Measurements from ENCODE around the gene UGCG.
"Not testable (repeated sequence)": the region's sequence is repeated elsewhere in the genome, so short reads cannot be mapped to it uniquely, and the experiment has no call there.

UGCG gene

DNA sequence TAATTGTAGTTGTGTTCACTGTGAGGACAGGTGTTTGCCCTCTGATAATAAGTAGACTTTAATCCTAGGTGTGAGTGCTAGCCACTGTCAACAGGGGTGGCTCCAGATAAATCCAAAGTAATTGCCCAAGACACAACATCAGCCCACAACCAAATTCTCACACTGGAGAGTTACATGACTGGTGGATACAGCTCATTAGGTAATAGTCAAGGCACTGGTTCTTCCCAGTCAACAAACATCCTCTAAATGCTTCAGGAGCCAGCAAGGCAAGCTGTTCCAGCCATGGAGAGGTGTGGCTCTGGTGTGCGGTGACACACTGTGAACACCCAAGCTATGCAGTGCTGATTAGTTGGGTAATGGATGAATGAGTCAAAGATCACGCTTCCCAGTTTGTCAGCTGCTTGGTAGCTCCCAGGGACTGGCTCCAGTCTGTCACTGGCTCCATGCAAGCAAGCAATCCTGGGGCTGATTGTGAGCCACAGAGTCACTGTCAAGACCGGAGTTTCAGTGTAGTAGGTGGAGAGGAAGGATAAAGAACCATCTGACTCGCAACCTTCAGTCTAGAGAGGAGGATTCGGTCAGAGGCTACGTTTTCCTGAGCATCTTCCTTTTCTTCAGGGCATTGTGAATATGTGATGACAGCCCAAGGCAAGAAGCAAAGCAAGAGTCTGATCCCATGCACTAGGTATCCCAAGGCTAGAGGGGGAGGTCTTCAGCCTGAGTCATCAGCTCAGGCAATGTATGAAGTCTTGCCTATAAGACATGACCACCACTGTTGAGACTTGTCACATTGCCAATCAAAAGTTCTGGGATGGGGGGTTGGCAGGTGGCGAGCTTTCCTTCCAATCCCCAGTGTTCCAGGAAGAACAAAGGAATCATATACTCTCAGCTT is 63.1 kb downstream of the UGCG start:
- Histone ChIP-seq H3K4me1 (ENCODE audit: control insufficient read depth, insufficient read depth, low read length, poor library complexity, severe bottlenecking) (no peaks in the 10 kb centered on the region), H3K27me3 (replicated peaks; ENCODE audit: control insufficient read depth, insufficient read depth, low read length, poor library complexity, severe bottlenecking) (no peaks in the 10 kb centered on the region), H3K4me3 (ENCODE audit: insufficient read depth, low read depth, low read length, poor library complexity, severe bottlenecking) (no peak overlapping the region), H3K36me3 (ENCODE audit: control insufficient read depth, insufficient read depth, low read length) (no peaks in the 10 kb centered on the region), H3K9me3 (ENCODE audit: control insufficient read depth, low read length) (no peaks in the 10 kb centered on the region), H3K27ac (ENCODE audit: insufficient read depth, low read length, poor library complexity, severe bottlenecking) (no peak overlapping the region)
- DNase-seq = no peak

DNA sequence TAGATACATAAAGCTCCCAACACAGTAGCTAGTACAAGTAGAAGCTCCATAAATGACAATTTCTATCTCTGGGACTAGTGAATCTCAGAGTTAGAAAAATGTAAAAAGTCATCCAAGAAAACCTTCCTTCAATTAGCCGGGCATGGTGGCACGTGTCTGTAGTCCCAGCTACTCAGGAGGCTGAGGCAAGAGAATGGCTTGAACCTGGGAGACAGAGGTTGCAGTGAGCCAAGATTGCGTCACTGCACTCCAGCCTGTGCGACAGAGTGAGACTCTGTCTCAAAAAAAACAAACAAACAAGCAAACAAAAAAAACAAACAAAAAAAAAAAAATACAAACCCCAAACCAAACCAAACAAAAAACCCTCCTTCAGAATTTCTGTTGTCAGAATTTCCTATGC is 63.9 kb downstream of the UGCG start:
- H3K9me3 ChIP-seq (ENCODE audit: control insufficient read depth, low read length); H3K36me3 ChIP-seq (ENCODE audit: control insufficient read depth, insufficient read depth, low read length); DNase-seq; H3K4me1 ChIP-seq (ENCODE audit: control insufficient read depth, insufficient read depth, low read length, poor library complexity, severe bottlenecking); H3K4me3 ChIP-seq (ENCODE audit: insufficient read depth, low read depth, low read length, poor library complexity, severe bottlenecking); H3K27ac ChIP-seq (ENCODE audit: insufficient read depth, low read length, poor library complexity, severe bottlenecking); H3K27me3 ChIP-seq (replicated peaks; ENCODE audit: control insufficient read depth, insufficient read depth, low read length, poor library complexity, severe bottlenecking): not testable (repeated sequence)

GRCh38 chr9:111961009-111961408 is 64.4 kb downstream of the UGCG start:
- no peak for DNase-seq
- Histone ChIP-seq H3K27ac (ENCODE audit: insufficient read depth, low read length, poor library complexity, severe bottlenecking) (no peak overlapping the region), H3K9me3 (ENCODE audit: control insufficient read depth, low read length) (no peaks in the 10 kb centered on the region), H3K4me1 (ENCODE audit: control insufficient read depth, insufficient read depth, low read length, poor library complexity, severe bottlenecking) (no peaks in the 10 kb centered on the region), H3K27me3 (replicated peaks; ENCODE audit: control insufficient read depth, insufficient read depth, low read length, poor library complexity, severe bottlenecking) (no peaks in the 10 kb centered on the region), H3K4me3 (ENCODE audit: insufficient read depth, low read depth, low read length, poor library complexity, severe bottlenecking) (no peak overlapping the region), H3K36me3 (ENCODE audit: control insufficient read depth, insufficient read depth, low read length) (no peaks in the 10 kb centered on the region)

DNA sequence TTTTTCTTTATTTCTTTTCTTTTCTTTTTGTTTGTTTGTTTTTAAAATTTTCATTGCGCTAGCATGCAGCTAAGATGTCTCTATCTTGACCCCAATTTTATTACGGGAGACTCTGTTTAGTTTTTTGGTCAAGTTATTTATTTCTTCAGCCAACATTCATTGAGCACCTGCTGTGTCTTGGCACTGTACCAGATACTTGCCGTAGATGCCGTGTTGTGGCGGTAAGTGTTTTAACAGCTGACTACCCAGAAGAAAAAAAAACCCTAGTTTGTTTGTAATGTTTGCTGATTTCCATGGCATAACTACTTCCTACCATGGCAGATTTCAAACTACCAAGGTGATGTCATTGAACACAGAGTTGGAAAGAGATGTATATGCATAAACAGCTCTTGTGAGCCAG is 65.0 kb downstream of the UGCG start:
- Histone ChIP-seq H3K4me1 (ENCODE audit: control insufficient read depth, insufficient read depth, low read length, poor library complexity, severe bottlenecking) (no peaks in the 10 kb centered on the region), H3K27me3 (replicated peaks; ENCODE audit: control insufficient read depth, insufficient read depth, low read length, poor library complexity, severe bottlenecking) (no peaks in the 10 kb centered on the region), H3K36me3 (ENCODE audit: control insufficient read depth, insufficient read depth, low read length) (no peaks in the 10 kb centered on the region), H3K27ac (ENCODE audit: insufficient read depth, low read length, poor library complexity, severe bottlenecking) (no peak overlapping the region), H3K4me3 (ENCODE audit: insufficient read depth, low read depth, low read length, poor library complexity, severe bottlenecking) (no peak overlapping the region), H3K9me3 (ENCODE audit: control insufficient read depth, low read length) (no peaks in the 10 kb centered on the region)
- no peak for DNase-seq

- DNase-seq = no peak
- Histone ChIP-seq H3K27me3 (replicated peaks; ENCODE audit: control insufficient read depth, insufficient read depth, low read length, poor library complexity, severe bottlenecking) (no peaks in the 10 kb centered on the region), H3K4me3 (ENCODE audit: insufficient read depth, low read depth, low read length, poor library complexity, severe bottlenecking) (no peak overlapping the region), H3K9me3 (ENCODE audit: control insufficient read depth, low read length) (no peaks in the 10 kb centered on the region), H3K4me1 (ENCODE audit: control insufficient read depth, insufficient read depth, low read length, poor library complexity, severe bottlenecking) (no peaks in the 10 kb centered on the region), H3K36me3 (ENCODE audit: control insufficient read depth, insufficient read depth, low read length) (no peaks in the 10 kb centered on the region), H3K27ac (ENCODE audit: insufficient read depth, low read length, poor library complexity, severe bottlenecking) (no peak overlapping the region)
These were observed 65.4 kb downstream of the UGCG start for GRCh38 chr9:111962021-111962420.

DNA sequence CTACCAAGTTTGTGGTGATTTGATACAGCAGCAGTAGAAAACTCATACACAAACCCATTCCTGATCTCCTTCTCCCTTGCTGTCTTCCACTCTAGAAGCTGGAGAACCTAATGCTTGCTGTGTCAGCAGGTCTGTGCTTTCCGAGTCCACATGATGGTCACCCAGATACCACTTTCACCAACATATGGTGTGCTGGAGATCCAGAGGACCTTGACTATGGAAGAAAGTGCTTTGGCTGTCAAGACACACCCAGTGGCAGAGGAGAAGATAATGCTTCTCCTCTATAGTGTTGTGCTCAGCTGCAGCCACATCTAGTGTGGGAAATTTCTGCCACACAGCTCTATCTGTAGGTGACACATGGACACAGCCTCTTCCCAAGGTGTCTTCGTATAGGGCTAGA is 67.4 kb downstream of the UGCG start:
- Histone ChIP-seq H3K4me1 (ENCODE audit: control insufficient read depth, insufficient read depth, low read length, poor library complexity, severe bottlenecking) (no peaks in the 10 kb centered on the region), H3K4me3 (ENCODE audit: insufficient read depth, low read depth, low read length, poor library complexity, severe bottlenecking) (no peak overlapping the region), H3K27ac (ENCODE audit: insufficient read depth, low read length, poor library complexity, severe bottlenecking) (no peak overlapping the region), H3K27me3 (replicated peaks; ENCODE audit: control insufficient read depth, insufficient read depth, low read length, poor library complexity, severe bottlenecking) (no peaks in the 10 kb centered on the region), H3K9me3 (ENCODE audit: control insufficient read depth, low read length) (no peaks in the 10 kb centered on the region), H3K36me3 (ENCODE audit: control insufficient read depth, insufficient read depth, low read length) (no peaks in the 10 kb centered on the region)
- DNase-seq = no peak

- Histone ChIP-seq H3K9me3 (ENCODE audit: control insufficient read depth, low read length) (no peaks in the 10 kb centered on the region), H3K4me3 (ENCODE audit: insufficient read depth, low read depth, low read length, poor library complexity, severe bottlenecking) (no peak overlapping the region), H3K27ac (ENCODE audit: insufficient read depth, low read length, poor library complexity, severe bottlenecking) (no peak overlapping the region), H3K36me3 (ENCODE audit: control insufficient read depth, insufficient read depth, low read length) (no peaks in the 10 kb centered on the region), H3K27me3 (replicated peaks; ENCODE audit: control insufficient read depth, insufficient read depth, low read length, poor library complexity, severe bottlenecking) (no peaks in the 10 kb centered on the region), H3K4me1 (ENCODE audit: control insufficient read depth, insufficient read depth, low read length, poor library complexity, severe bottlenecking) (no peaks in the 10 kb centered on the region)
- DNase-seq = no peak
These were observed 69.0 kb downstream of the UGCG start for GRCh38 chr9:111965566-111966019.

DNA sequence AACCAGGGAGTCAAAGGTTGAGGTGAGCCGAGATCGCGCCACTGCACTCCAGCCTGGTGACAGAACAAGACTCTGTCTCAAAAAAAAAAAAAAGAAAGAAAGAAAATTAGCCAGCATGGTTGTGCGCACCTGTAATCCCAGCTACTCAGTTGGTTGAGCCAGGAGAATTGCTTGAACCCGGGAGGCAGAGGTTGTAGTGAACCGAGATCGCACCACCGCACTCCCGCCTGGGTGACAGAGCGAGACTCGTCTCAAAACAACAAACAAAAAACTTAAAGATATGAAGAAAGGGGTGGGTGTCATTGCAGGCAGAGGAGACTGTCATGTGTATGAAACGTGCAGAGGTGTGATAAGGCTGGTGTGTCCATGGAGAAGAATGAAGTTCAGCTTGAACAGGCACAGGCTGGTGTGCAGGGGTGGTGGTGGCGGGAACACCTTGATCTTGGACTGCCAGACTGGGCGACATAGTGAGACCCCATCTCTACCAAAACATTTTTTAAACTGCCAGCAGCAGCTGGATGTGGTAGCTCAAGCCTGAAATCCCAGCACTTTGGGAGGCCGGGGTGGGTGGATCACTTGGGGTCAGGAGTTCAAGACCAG is 69.6 kb downstream of the UGCG start:
- Histone ChIP-seq H3K27ac (ENCODE audit: insufficient read depth, low read length, poor library complexity, severe bottlenecking) (no peak overlapping the region), H3K27me3 (replicated peaks; ENCODE audit: control insufficient read depth, insufficient read depth, low read length, poor library complexity, severe bottlenecking) (no peaks in the 10 kb centered on the region), H3K36me3 (ENCODE audit: control insufficient read depth, insufficient read depth, low read length) (no peaks in the 10 kb centered on the region), H3K9me3 (ENCODE audit: control insufficient read depth, low read length) (no peaks in the 10 kb centered on the region), H3K4me1 (ENCODE audit: control insufficient read depth, insufficient read depth, low read length, poor library complexity, severe bottlenecking) (no peaks in the 10 kb centered on the region), H3K4me3 (ENCODE audit: insufficient read depth, low read depth, low read length, poor library complexity, severe bottlenecking) (no peak overlapping the region)
- DNase-seq = no peak

GRCh38 chr9:111966861-111967291 is 70.3 kb downstream of the UGCG start:
- Histone ChIP-seq H3K9me3 (ENCODE audit: control insufficient read depth, low read length) (no peaks in the 10 kb centered on the region), H3K4me1 (ENCODE audit: control insufficient read depth, insufficient read depth, low read length, poor library complexity, severe bottlenecking) (no peaks in the 10 kb centered on the region), H3K27me3 (replicated peaks; ENCODE audit: control insufficient read depth, insufficient read depth, low read length, poor library complexity, severe bottlenecking) (no peaks in the 10 kb centered on the region), H3K4me3 (ENCODE audit: insufficient read depth, low read depth, low read length, poor library complexity, severe bottlenecking) (no peak overlapping the region), H3K27ac (ENCODE audit: insufficient read depth, low read length, poor library complexity, severe bottlenecking) (no peak overlapping the region), H3K36me3 (ENCODE audit: control insufficient read depth, insufficient read depth, low read length) (no peaks in the 10 kb centered on the region)
- DNase-seq = no peak

GRCh38 chr9:111967621-111968020 is 71.0 kb downstream of the UGCG start:
- H3K27ac ChIP-seq (ENCODE audit: insufficient read depth, low read length, poor library complexity, severe bottlenecking) = no peak overlapping the region
- no peaks in the 10 kb centered on the region for H3K4me1 ChIP-seq (ENCODE audit: control insufficient read depth, insufficient read depth, low read length, poor library complexity, severe bottlenecking)
- no peaks in the 10 kb centered on the region for H3K27me3 ChIP-seq (replicated peaks; ENCODE audit: control insufficient read depth, insufficient read depth, low read length, poor library complexity, severe bottlenecking)
- H3K9me3 ChIP-seq (ENCODE audit: control insufficient read depth, low read length) = no peaks in the 10 kb centered on the region
- H3K36me3 ChIP-seq (ENCODE audit: control insufficient read depth, insufficient read depth, low read length) = no peaks in the 10 kb centered on the region
- no peak overlapping the region for H3K4me3 ChIP-seq (ENCODE audit: insufficient read depth, low read depth, low read length, poor library complexity, severe bottlenecking)
- no peak for DNase-seq
